HCT116 (cell line): ENCODE measurements around the gene THOC6. TPM values are rescaled to one million over a fixed set of nuclear protein-coding genes. Genes with fewer than 3 reads are reported as not detected.

Experiments
- ATAC-seq: fragments of 200-7000 bp; cut with Tn5 transposase; 2 replicates; pipeline ENCODE4 v1.9.1; 2020; ENCODE audit warnings: mild to moderate bottlenecking, moderate library complexity
- BruUV-seq: library from RNA; stranded (reverse); fragments of 400-500 nt; replicated peaks from 2 replicates; lab custom pipeline; 2021; lab: Mats Ljungman, UMichigan
- CTCF ChIA-PET: fragments of 300-600 bp; sonication (Branson Sonifier 250); formaldehyde crosslinking; loops from one replicate; lab custom pipeline; 2021; ENCODE audit warnings: antibody characterized with exemption; lab: Charles Lee
- POLR2A ChIA-PET: fragments of 300-600, 350-600 bp; sonication (Branson Sonifier 250); formaldehyde crosslinking; loops from one replicate; lab custom pipeline; 2021; ENCODE audit warnings: antibody characterized with exemption; lab: Charles Lee
- RAD21 ChIA-PET, 2 experiments: fragments of 300-600 bp; sonication (Branson Sonifier 250); formaldehyde crosslinking; loops; one replicate each; lab custom pipeline; 2023; ENCODE audit warnings: low total read pairs in 2 of 2; ENCODE audit not compliant: uncharacterized antibody in 2 of 2, unreplicated experiment in 2 of 2, low non-redundant PET in 1 of 2; lab: Charles Lee
- DNase-seq: peaks from one replicate; pipeline ENCODE4 v3.0.0-alpha.2; 2010; ENCODE audit warnings: low read depth, low spot score
- H2AFZ ChIP-seq: fragments of 200-600 bp; shearing (Covaris generic), sonication (generic); 2 replicates; pipeline ENCODE4 v1.6.1; 2017; ENCODE audit warnings: low read depth, mixed run types, mixed read lengths, antibody characterized with exemption, low read length; ENCODE audit not compliant: poor library complexity, severe bottlenecking
- H3K27ac ChIP-seq: 2 replicates; pipeline ENCODE4 v1.5.1; 2012; ENCODE audit warnings: low read depth, low read length
- H3K27me3 ChIP-seq: fragments of 200-600 bp; sonication (generic); 2 replicates; pipeline ENCODE4 v1.6.1; 2016; ENCODE audit warnings: mixed run types, low read length, mixed read lengths; ENCODE audit not compliant: insufficient read depth
- H3K36me3 ChIP-seq, 2 experiments: fragments of 200-500 bp in 1 of 2; fragments of 200-600 bp in 1 of 2; sonication (Bioruptor generic) in 1 of 2; sonication (generic) in 1 of 2; 2 replicates each; pipeline versions ENCODE4 v1.5.1 to v1.6.1; 2014 to 2016; ENCODE audit warnings: low read length in 2 of 2, inconsistent platforms in 1 of 2, mixed read lengths in 1 of 2, mixed run types in 1 of 2; ENCODE audit not compliant: insufficient read depth in 2 of 2, control insufficient read depth in 1 of 2
- H3K4me1 ChIP-seq, 2 experiments: fragments of 200-600 bp in 1 of 2; sonication (generic) in 1 of 2; 2 replicates each; pipeline versions ENCODE4 v1.5.1 to v1.6.1; 2012 to 2017; ENCODE audit warnings: low read length in 2 of 2, inconsistent platforms in 1 of 2, mild to moderate bottlenecking in 1 of 2, mixed read lengths in 1 of 2, mixed run types in 1 of 2, moderate library complexity in 1 of 2; ENCODE audit not compliant: insufficient read depth in 2 of 2, control insufficient read depth in 1 of 2
- H3K4me2 ChIP-seq: fragments of 200-600 bp; sonication (generic); 2 replicates; pipeline ENCODE4 v1.6.1; 2017; ENCODE audit warnings: mixed run types, low read length, mixed read lengths
- H3K4me3 ChIP-seq, 2 experiments: fragments of 200-600 bp in 1 of 2; sonication (generic) in 1 of 2; replicated peaks in 1 of 2; 2 replicates each; pipeline ENCODE4 v1.5.1; 2011 to 2016; ENCODE audit warnings: low read length in 2 of 2, control low read depth in 1 of 2, low read depth in 1 of 2, mild to moderate bottlenecking in 1 of 2, mixed read lengths in 1 of 2, mixed run types in 1 of 2
- H3K79me2 ChIP-seq: fragments of 200-600 bp; sonication (generic); 2 replicates; pipeline ENCODE4 v1.6.1; 2017; ENCODE audit warnings: mild to moderate bottlenecking, mixed run types, low read length, moderate library complexity, mixed read lengths; ENCODE audit not compliant: insufficient read depth
- H3K9ac ChIP-seq: fragments of 200-600 bp; sonication (generic); 2 replicates; pipeline ENCODE4 v1.6.1; 2016; ENCODE audit warnings: low read length, mixed read lengths
- H3K9me2 ChIP-seq: fragments of 200-600 bp; sonication (generic), shearing (Covaris generic); 2 replicates; pipeline ENCODE4 v1.6.1; 2017; ENCODE audit warnings: mixed run types, mild to moderate bottlenecking, moderate library complexity; ENCODE audit not compliant: insufficient read depth
- H3K9me3 ChIP-seq, 2 experiments: fragments of 200-500 bp in 1 of 2; fragments of 200-600 bp in 1 of 2; sonication (Bioruptor generic) in 1 of 2; sonication (generic) in 1 of 2; 2 replicates each; pipeline ENCODE4 v1.6.1; 2014 to 2017; ENCODE audit warnings: low read length in 2 of 2, mixed read lengths in 2 of 2, inconsistent platforms in 1 of 2, low read depth in 1 of 2, mild to moderate bottlenecking in 1 of 2, mixed run types in 1 of 2, moderate library complexity in 1 of 2; ENCODE audit not compliant: control insufficient read depth in 1 of 2, insufficient read depth in 1 of 2
- H4K20me1 ChIP-seq: fragments of 200-600 bp; sonication (generic), shearing (Covaris generic); 2 replicates; pipeline ENCODE4 v1.6.1; 2017; ENCODE audit warnings: mixed run types, mild to moderate bottlenecking, moderate library complexity; ENCODE audit not compliant: insufficient read depth
- ELF1 ChIP-seq: IDR thresholded peaks from 2 replicates; pipeline ENCODE4 v1.6.1; 2012; ENCODE audit warnings: low read depth, borderline replicate concordance
- SP1 ChIP-seq: IDR thresholded peaks from 2 replicates; pipeline ENCODE4 v1.6.1; 2012; ENCODE audit warnings: low read depth
- SRF ChIP-seq: IDR thresholded peaks from 2 replicates; pipeline ENCODE4 v1.6.1; 2012; ENCODE audit warnings: low read depth
- intact Hi-C: fragments of 100-400 bp; cut with micrococcal nuclease; formaldehyde crosslinking; loops from 2 replicates; pipeline ENCODE4 v1.10.0; 2022
- total RNA-seq: library from RNA; stranded (reverse); gene quantifications from one replicate; pipeline ENCODE4 v1.2.1, GENCODE V29; 2021; ENCODE audit not compliant: unreplicated experiment
- TF ChIP-seq, protein P1 (sequence below), 3 experiments: fragments of 200-600 bp in 1 of 3; sonication (generic) in 1 of 3; IDR thresholded peaks in 2 of 3; conservative IDR thresholded peaks in 1 of 3; 2 replicates each; pipeline ENCODE4 v1.5.1; 2012 to 2017; ENCODE audit warnings: low read depth in 2 of 3, low read length in 2 of 3, antibody characterized with exemption in 1 of 3, borderline replicate concordance in 1 of 3, control low read depth in 1 of 3, mild to moderate bottlenecking in 1 of 3, mixed read lengths in 1 of 3, mixed run types in 1 of 3, moderate library complexity in 1 of 3; ENCODE audit not compliant: insufficient read depth in 1 of 3

THOC6 gene
- total RNA-seq, 1 experiment from 2014 or later = 62.9 TPM

DNA sequence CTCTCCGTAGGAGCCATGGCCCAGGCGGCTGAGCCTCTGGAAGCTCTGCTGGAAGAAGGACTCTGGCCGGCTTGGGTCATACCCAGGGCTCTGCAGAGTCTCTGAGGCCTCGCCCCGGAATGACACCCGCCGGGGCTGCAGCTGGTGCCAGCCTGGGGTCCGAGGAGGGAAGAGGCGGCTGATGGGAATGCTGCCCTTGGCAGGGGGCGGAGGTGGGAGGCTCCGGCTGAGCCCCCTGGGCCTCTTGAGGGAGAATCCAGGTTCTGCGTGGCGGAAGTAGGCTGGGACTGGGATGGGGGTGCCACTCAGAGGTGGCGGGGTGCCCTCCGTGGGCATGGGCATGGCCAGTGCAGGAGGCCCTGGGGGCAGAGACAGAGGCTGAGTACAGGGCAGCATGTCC is 47.2 kb upstream of the THOC6 start:
- Histone ChIP-seq H3K4me2 (no peak overlapping the region), H4K20me1 (peaks cover 6% of the 10 kb centered on the region; the same call in 1 of the 2 replicates), H3K27me3 (no peaks in the 10 kb centered on the region), H3K4me1 (peaks cover 12 to 29% of the 10 kb centered on the region in 2 experiments), H2AFZ (no peak overlapping the region), H3K9ac (no peak overlapping the region), H3K9me3 (no peaks in the 10 kb centered on the region), H3K79me2 (peaks cover 64% of the 10 kb centered on the region), H3K27ac (no peak overlapping the region; the same call in 1 of the 2 replicates), H3K9me2 (no peaks in the 10 kb centered on the region), H3K4me3 (no peak overlapping the region), H3K36me3 (peaks cover 5 to 40% of the 10 kb centered on the region in 2 experiments; a peak in 3 of 4 replicates)
- RAD21 ChIA-PET = no interaction called here
- POLR2A ChIA-PET = interaction anchor here (1.0 kb wide), 1 partner anchor 13 kb away, joined by 3 read pairs; the partner anchor contains the start of gene KREMEN2
- BruUV-seq = no TSS peak
- intact Hi-C loops = no loop called here
- DNase-seq = no peak
- CTCF ChIA-PET = no interaction called here
- no peak for TF ChIP-seq SRF
- no peak for TF ChIP-seq ELF1
- no peak for ATAC-seq

DNA sequence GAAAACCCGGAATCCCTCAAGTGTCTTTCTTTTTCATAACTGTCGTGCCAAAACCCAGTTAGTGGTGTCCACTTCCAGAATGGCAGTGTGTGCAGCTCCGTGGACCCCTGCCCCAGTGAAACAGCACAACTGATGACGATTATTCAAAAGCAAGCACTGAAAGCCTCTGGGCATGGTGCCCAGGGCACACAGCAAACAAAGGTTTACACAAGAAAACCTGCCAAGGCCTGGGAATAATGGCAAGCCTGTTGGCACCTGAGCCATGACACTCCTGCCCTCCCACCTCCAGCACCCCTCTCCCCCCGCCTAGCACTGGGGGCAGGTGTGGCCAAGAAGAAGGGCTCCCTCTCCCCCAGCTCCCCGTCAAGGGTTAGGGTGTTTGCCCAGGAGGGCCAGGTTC is 46.4 kb upstream of the THOC6 start:
- H3K4me2 ChIP-seq = no peak overlapping the region
- TF ChIP-seq, protein P1, sequence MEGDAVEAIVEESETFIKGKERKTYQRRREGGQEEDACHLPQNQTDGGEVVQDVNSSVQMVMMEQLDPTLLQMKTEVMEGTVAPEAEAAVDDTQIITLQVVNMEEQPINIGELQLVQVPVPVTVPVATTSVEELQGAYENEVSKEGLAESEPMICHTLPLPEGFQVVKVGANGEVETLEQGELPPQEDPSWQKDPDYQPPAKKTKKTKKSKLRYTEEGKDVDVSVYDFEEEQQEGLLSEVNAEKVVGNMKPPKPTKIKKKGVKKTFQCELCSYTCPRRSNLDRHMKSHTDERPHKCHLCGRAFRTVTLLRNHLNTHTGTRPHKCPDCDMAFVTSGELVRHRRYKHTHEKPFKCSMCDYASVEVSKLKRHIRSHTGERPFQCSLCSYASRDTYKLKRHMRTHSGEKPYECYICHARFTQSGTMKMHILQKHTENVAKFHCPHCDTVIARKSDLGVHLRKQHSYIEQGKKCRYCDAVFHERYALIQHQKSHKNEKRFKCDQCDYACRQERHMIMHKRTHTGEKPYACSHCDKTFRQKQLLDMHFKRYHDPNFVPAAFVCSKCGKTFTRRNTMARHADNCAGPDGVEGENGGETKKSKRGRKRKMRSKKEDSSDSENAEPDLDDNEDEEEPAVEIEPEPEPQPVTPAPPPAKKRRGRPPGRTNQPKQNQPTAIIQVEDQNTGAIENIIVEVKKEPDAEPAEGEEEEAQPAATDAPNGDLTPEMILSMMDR (IDR thresholded peaks at IDR 0.05 in 2 of 3, conservative IDR thresholded peaks at IDR 0.05 in 1 of 3; ENCODE audit: borderline replicate concordance in 1 of 3, insufficient read depth in 1 of 3, low read depth in 2 of 3, low read length in 2 of 3) = no peak
- no peak for TF ChIP-seq SP1
- ChIA-PET POLR2A (interaction anchor here (1.0 kb wide), 1 partner anchor 14 kb away, joined by 3 read pairs; the partner anchor contains the start of gene KREMEN2), CTCF (no interaction called here), RAD21 (no interaction called here)
- H3K79me2 ChIP-seq = peaks cover 60% of the 10 kb centered on the region
- H3K4me1 ChIP-seq = peaks cover 15 to 29% of the 10 kb centered on the region in 2 experiments
- H3K9ac ChIP-seq = no peak overlapping the region
- ATAC-seq = no peak
- intact Hi-C loops = no loop called here
- H4K20me1 ChIP-seq = peaks cover 4% of the 10 kb centered on the region; the same call in 1 of the 2 replicates
- H2AFZ ChIP-seq = no peak overlapping the region
- peaks cover 5 to 40% of the 10 kb centered on the region in 2 experiments; a peak in 3 of 4 replicates for H3K36me3 ChIP-seq
- no peaks in the 10 kb centered on the region for H3K27me3 ChIP-seq
- no TSS peak for BruUV-seq
- H3K9me3 ChIP-seq = no peaks in the 10 kb centered on the region
- H3K27ac ChIP-seq = peak overlapping the region; percentile 36; the same call in 1 of the 2 replicates
- no peak for DNase-seq
- no peaks in the 10 kb centered on the region for H3K9me2 ChIP-seq
- no peak overlapping the region for H3K4me3 ChIP-seq
